ENCODE results near the gene RNF214. TPM values are rescaled to one million over a fixed set of nuclear protein-coding genes. Genes with fewer than 3 reads are reported as not detected.
"Not testable (repeated sequence)": the region's sequence is repeated elsewhere in the genome, so short reads cannot be mapped to it uniquely, and the experiment has no call there.

The RNF214 gene
- 12.5 TPM for polyA plus RNA-seq

- Mint-ChIP-seq H3K4me1 (peaks cover 21 to 36% (median 31%) of the 10 kb centered on the region in 3 donors), H3K27me3 (no peaks in the 10 kb centered on the region), H3K27ac (peak within 1 kb of the TSS; percentile 93 to 99 (median 97)), H3K9me3 (no peaks in the 10 kb centered on the region), H3K36me3 (no peaks in the 10 kb centered on the region), H3K4me3 (peak within 1 kb of the TSS; percentile 91 to 100 (median 100))
Measured at GRCh38 chr11:117232092-117232878, at the start of gene RNF214. Gene RNF214, plus strand, starts transcription at chr11:117232671. Its CDS starts 1,602 bp downstream, at chr11:117234273.

- Mint-ChIP-seq H3K4me3 (peak overlapping the region in 1 of 4 donors; percentile 80), H3K4me1 (peaks cover 38 to 48% (median 43%) of the 10 kb centered on the region in 3 donors), H3K27ac (peak overlapping the region; percentile 36 to 60 (median 39))
- not testable (repeated sequence) for H3K27me3 Mint-ChIP-seq, H3K36me3 Mint-ChIP-seq, H3K9me3 Mint-ChIP-seq
Measured at GRCh38 chr11:117183178-117183577, 49.3 kb upstream of the RNF214 start.

- Mint-ChIP-seq H3K4me1 (peaks cover 35 to 47% (median 44%) of the 10 kb centered on the region in 3 donors), H3K36me3 (peaks cover 6% of the 10 kb centered on the region), H3K27ac (peak overlapping the region in 2 of 3 donors; percentile 80 to 82), H3K27me3 (no peaks in the 10 kb centered on the region), H3K4me3 (peak overlapping the region in 1 of 4 donors; percentile 69), H3K9me3 (no peaks in the 10 kb centered on the region)
Measured at GRCh38 chr11:117183724-117184349, 48.6 kb upstream of the RNF214 start.

- Mint-ChIP-seq H3K27me3 (no peaks in the 10 kb centered on the region), H3K4me3 (peak overlapping the region; percentile 2 to 77 (median 68)), H3K27ac (peak overlapping the region; percentile 92 to 99 (median 97)), H3K4me1 (peaks cover 39 to 45% (median 43%) of the 10 kb centered on the region in 3 donors), H3K36me3 (peaks cover 14% of the 10 kb centered on the region), H3K9me3 (no peaks in the 10 kb centered on the region)
Measured at GRCh38 chr11:117185736-117186430, 46.6 kb upstream of the RNF214 start.

GRCh38 chr11:117186431-117186761 lies 46.1 kb upstream of the RNF214 start:
- no peaks in the 10 kb centered on the region for H3K9me3 Mint-ChIP-seq
- peaks cover 14% of the 10 kb centered on the region for H3K36me3 Mint-ChIP-seq
- H3K4me1 Mint-ChIP-seq = peaks cover 34 to 40% (median 38%) of the 10 kb centered on the region in 3 donors
- no peaks in the 10 kb centered on the region for H3K27me3 Mint-ChIP-seq
- H3K27ac Mint-ChIP-seq = peak overlapping the region in 2 of 3 donors; percentile 99
- peak overlapping the region in 3 of 4 donors; percentile 2 to 77 (median 70) for H3K4me3 Mint-ChIP-seq

GRCh38 chr11:117187007-117187406 lies 45.5 kb upstream of the RNF214 start:
- no peaks in the 10 kb centered on the region for H3K27me3 Mint-ChIP-seq
- H3K27ac Mint-ChIP-seq = peak overlapping the region; percentile 93 to 99 (median 99)
- no peaks in the 10 kb centered on the region for H3K9me3 Mint-ChIP-seq
- peak overlapping the region in 3 of 4 donors; percentile 70 to 81 (median 77) for H3K4me3 Mint-ChIP-seq
- H3K36me3 Mint-ChIP-seq = peaks cover 14% of the 10 kb centered on the region
- H3K4me1 Mint-ChIP-seq = peaks cover 34 to 41% (median 37%) of the 10 kb centered on the region in 3 donors

- Mint-ChIP-seq H3K9me3 (no peaks in the 10 kb centered on the region), H3K36me3 (peaks cover 14% of the 10 kb centered on the region), H3K27ac (peak overlapping the region; percentile 93 to 99 (median 99)), H3K4me1 (peaks cover 34 to 43% (median 37%) of the 10 kb centered on the region in 3 donors), H3K4me3 (peak overlapping the region in 3 of 4 donors; percentile 70 to 81 (median 77)), H3K27me3 (no peaks in the 10 kb centered on the region)
Measured at GRCh38 chr11:117187428-117187798, 45.1 kb upstream of the RNF214 start.

- Mint-ChIP-seq H3K4me3 (peak overlapping the region; percentile 48 to 94 (median 64)), H3K9me3 (no peaks in the 10 kb centered on the region), H3K4me1 (peaks cover 34 to 44% (median 37%) of the 10 kb centered on the region in 3 donors), H3K27me3 (no peaks in the 10 kb centered on the region), H3K27ac (peak overlapping the region; percentile 99), H3K36me3 (peaks cover 15% of the 10 kb centered on the region)
Measured at GRCh38 chr11:117187799-117188481, 44.5 kb upstream of the RNF214 start.

GRCh38 chr11:117188620-117189081 lies 43.8 kb upstream of the RNF214 start:
- peak overlapping the region; percentile 69 to 94 (median 80) for H3K4me3 Mint-ChIP-seq
- H3K27ac Mint-ChIP-seq = peak overlapping the region; percentile 99
- no peaks in the 10 kb centered on the region for H3K27me3 Mint-ChIP-seq
- H3K9me3 Mint-ChIP-seq = no peaks in the 10 kb centered on the region
- H3K4me1 Mint-ChIP-seq = peaks cover 34 to 45% (median 36%) of the 10 kb centered on the region in 3 donors
- H3K36me3 Mint-ChIP-seq = peaks cover 17% of the 10 kb centered on the region

GRCh38 chr11:117189191-117189940 lies 43.1 kb upstream of the RNF214 start:
- Mint-ChIP-seq H3K27ac (peak overlapping the region; percentile 99), H3K36me3 (peaks cover 18% of the 10 kb centered on the region), H3K9me3 (no peaks in the 10 kb centered on the region), H3K27me3 (no peaks in the 10 kb centered on the region), H3K4me3 (peak overlapping the region; percentile 69 to 94 (median 80)), H3K4me1 (peaks cover 29 to 42% (median 34%) of the 10 kb centered on the region in 3 donors)

- peaks cover 20% of the 10 kb centered on the region for H3K36me3 Mint-ChIP-seq
- peaks cover 27 to 43% (median 35%) of the 10 kb centered on the region in 3 donors for H3K4me1 Mint-ChIP-seq
- no peaks in the 10 kb centered on the region for H3K9me3 Mint-ChIP-seq
- H3K27ac Mint-ChIP-seq = peak overlapping the region; percentile 99
- no peaks in the 10 kb centered on the region for H3K27me3 Mint-ChIP-seq
- H3K4me3 Mint-ChIP-seq = peak overlapping the region; percentile 69 to 94 (median 80)
Measured at GRCh38 chr11:117189941-117190544, 42.4 kb upstream of the RNF214 start.

- Mint-ChIP-seq H3K4me3 (no peak overlapping the region), H3K27me3 (no peaks in the 10 kb centered on the region), H3K4me1 (peaks cover 21 to 36% (median 25%) of the 10 kb centered on the region in 3 donors), H3K36me3 (peaks cover 22% of the 10 kb centered on the region), H3K9me3 (no peaks in the 10 kb centered on the region), H3K27ac (peak overlapping the region; percentile 71 to 81 (median 71))
Measured at GRCh38 chr11:117191680-117192400, 40.6 kb upstream of the RNF214 start.

- no peak overlapping the region for H3K4me3 Mint-ChIP-seq
- H3K4me1 Mint-ChIP-seq = peaks cover 18 to 31% (median 20%) of the 10 kb centered on the region in 3 donors
- peaks cover 17% of the 10 kb centered on the region for H3K36me3 Mint-ChIP-seq
- H3K9me3 Mint-ChIP-seq = no peaks in the 10 kb centered on the region
- H3K27me3 Mint-ChIP-seq = no peaks in the 10 kb centered on the region
- peak overlapping the region; percentile 71 to 81 (median 71) for H3K27ac Mint-ChIP-seq
Measured at GRCh38 chr11:117192401-117192875, 40.0 kb upstream of the RNF214 start.

Data from IgD-negative memory B cell (primary cell).